ENCODE measurements around the gene ALMS1. TPM values are rescaled to one million over a fixed set of nuclear protein-coding genes. Genes with fewer than 3 reads are reported as not detected.

The ALMS1 gene
- total and polyA plus RNA-seq, 2 of the 8 experiments (the other 6 are each of a cell fraction or from before 2014, with no cell fraction given), result 21.8 to 45.6 TPM

- no peak for FAIRE-seq
- Histone ChIP-seq H3K18ac (ENCODE audit: extremely low read depth, low read length) (no peak overlapping the region), H2AK5ac (ENCODE audit: low read depth, low read length) (no peak overlapping the region), H3K4ac (replicated peaks; ENCODE audit: insufficient read length, low read depth, low read length) (no peak overlapping the region), H3K4me1 (replicated peaks in 1 of 4; ENCODE audit: control insufficient read depth in 3 of 4, insufficient read depth in 4 of 4, low read length in 3 of 4) (peaks cover 0 to 2% (median 0%) of the 10 kb centered on the region in 4 experiments; a peak in 2 of 7 replicates), H3K23me2 (ENCODE audit: low read depth, low read length) (no peaks in the 10 kb centered on the region), H3K36me3 (ENCODE audit: control insufficient read depth in 2 of 4, insufficient read depth in 4 of 4, low read length in 3 of 4) (no peaks in the 10 kb centered on the region), H3K4me3 (ENCODE audit: extremely low read depth in 1 of 4, insufficient read depth in 2 of 4, low read depth in 3 of 4, low read length in 4 of 4) (no peak overlapping the region), H4K91ac (replicated peaks; ENCODE audit: insufficient read length, low read length) (no peak overlapping the region), H3K27me3 (replicated peaks in 1 of 4; ENCODE audit: control insufficient read depth in 3 of 4, extremely low read depth in 1 of 4, insufficient read depth in 3 of 4, low read length in 3 of 4) (no peaks in the 10 kb centered on the region), H3K79me2 (ENCODE audit: control insufficient read depth in 1 of 2, insufficient read depth in 2 of 2, low read length in 2 of 2) (no peaks in the 10 kb centered on the region), H3K23ac (ENCODE audit: insufficient read length) (no peak overlapping the region), H3K14ac (ENCODE audit: insufficient read length) (no peak overlapping the region), H2BK120ac (replicated peaks; ENCODE audit: low read depth, low read length) (no peak overlapping the region), H3K56ac (replicated peaks; ENCODE audit: insufficient read length, low read depth, low read length) (no peak overlapping the region), H4K8ac (ENCODE audit: extremely low read depth, insufficient read depth, low read length) (no peak overlapping the region), H3K79me1 (ENCODE audit: low read depth, low read length) (no peaks in the 10 kb centered on the region), H4K20me1 (replicated peaks in 1 of 2; ENCODE audit: control insufficient read depth in 1 of 2, insufficient read depth in 2 of 2, low read length in 2 of 2) (no peaks in the 10 kb centered on the region), H2BK5ac (ENCODE audit: low read depth, low read length) (no peak overlapping the region), H3K9me3 (ENCODE audit: insufficient read depth in 2 of 2, low read depth in 1 of 2, low read length in 1 of 2) (no peaks in the 10 kb centered on the region), H4K5ac (ENCODE audit: insufficient read length, low read depth, low read length) (no peak overlapping the region), H2AFZ (ENCODE audit: low read length) (no peak overlapping the region), H2BK15ac (ENCODE audit: low read length) (no peak overlapping the region), H2BK20ac (ENCODE audit: low read length) (no peak overlapping the region), H3K4me2 (ENCODE audit: insufficient read depth in 1 of 2, low read depth in 2 of 2, low read length in 2 of 2) (no peak overlapping the region), H3K9ac (replicated peaks in 1 of 4; ENCODE audit: extremely low read depth in 1 of 4, low read depth in 3 of 4, low read length in 3 of 4) (no peak overlapping the region), H3K27ac (ENCODE audit: low read depth, low read length) (no peak overlapping the region), H2BK12ac (ENCODE audit: low read depth, low read length) (no peak overlapping the region)
- ChIA-PET POLR2A (ENCODE audit: partially characterized antibody) (no interaction called here), CTCF (ENCODE audit: partially characterized antibody) (no interaction called here)
- DNase-seq (ENCODE audit: low read depth in 1 of 2, low spot score in 2 of 2), result no peak
- 96% methylated on average over 5 of the region's 5 CpGs; no CpG with 5 or more reads in 1 of the 2 experiments for WGBS, 2 experiments (ENCODE audit: extremely low coverage in 1 of 2, insufficient coverage in 1 of 2, insufficient read length in 1 of 2, insufficient replicate concordance in 2 of 2, low coverage in 1 of 2, low lambda C conversion rate in 2 of 2, missing lambda C conversion rate in 1 of 2)
- TF ChIP-seq NANOG (IDR thresholded peaks at IDR 0.05; ENCODE audit: insufficient read depth, low read depth, low read length, poor library complexity, severe bottlenecking) (no peak), CTBP2 (IDR thresholded peaks at IDR 0.05; ENCODE audit: borderline replicate concordance, insufficient read depth, insufficient read length, low read length) (no peak), POLR2A (IDR thresholded peaks at IDR 0.05; ENCODE audit: control extremely low read depth in 1 of 2, low read depth in 2 of 2, low read length in 2 of 2) (no peak), POLR2AphosphoS5 (IDR thresholded peaks at IDR 0.05; ENCODE audit: low read depth, low read length) (no peak), BRCA1 (IDR thresholded peaks at IDR 0.05; ENCODE audit: low read depth, low read length) (no peak), TCF12 (IDR thresholded peaks at IDR 0.05; ENCODE audit: low read depth, low read length) (no peak), CHD2 (IDR thresholded peaks at IDR 0.05; ENCODE audit: low read length) (no peak), CBX8 (IDR thresholded peaks at IDR 0.05; ENCODE audit: borderline replicate concordance, low read depth, low read length) (no peak), HDAC2 (IDR thresholded peaks at IDR 0.05; ENCODE audit: borderline replicate concordance in 1 of 2, low read depth in 2 of 2, low read length in 2 of 2) (no peak), YY1 (IDR thresholded peaks at IDR 0.05; ENCODE audit: low read depth, low read length) (no peak), KDM1A (IDR thresholded peaks at IDR 0.05; ENCODE audit: borderline replicate concordance, low read length) (no peak), RXRA (IDR thresholded peaks at IDR 0.05; ENCODE audit: insufficient read depth, low read depth, low read length) (no peak), RNF2 (IDR thresholded peaks at IDR 0.05; ENCODE audit: borderline replicate concordance, low read depth, low read length, missing control alignments, poor library complexity, severe bottlenecking) (no peak), EGR1 (IDR thresholded peaks at IDR 0.05; ENCODE audit: borderline replicate concordance, low read depth, low read length) (no peak)
Observed at GRCh38 chr2:73566288-73566878, 180.7 kb downstream of the ALMS1 start.
